GM12878 (cell line): Measurements from ENCODE around the gene TMEM263. TPM values are rescaled to one million over a fixed set of nuclear protein-coding genes. Genes with fewer than 3 reads are reported as not detected.

Source experiments
- ATAC-seq: fragments of 200-7000 bp; cut with Tn5 transposase; 3 replicates; pipeline ENCODE4 v1.9.1; 2020; ENCODE audit warnings: mild to moderate bottlenecking, moderate library complexity
- BruUV-seq: library from RNA; stranded (reverse); fragments of 400-500 nt; replicated peaks from 2 replicates; lab custom pipeline; 2021; lab: Mats Ljungman, UMichigan
- CTCF ChIA-PET: fragments of 300-600 bp; sonication (Branson Sonifier 250); formaldehyde crosslinking; extraction: SDS; loops from one replicate; lab custom pipeline; 2021; ENCODE audit warnings: inconsistent platforms; lab: Yijun Ruan, JAX
- POLR2A ChIA-PET: fragments of 350-600 bp; formaldehyde crosslinking; extraction: SDS; loops from one replicate; lab custom pipeline; 2021; ENCODE audit warnings: inconsistent platforms; lab: Charles Lee
- RAD21 ChIA-PET: fragments of 300-600 bp; sonication (Branson Sonifier 250); formaldehyde crosslinking; loops from one replicate; lab custom pipeline; 2023; ENCODE audit warnings: antibody characterized with exemption; ENCODE audit not compliant: unreplicated experiment; lab: Charles Lee
- SMC1A ChIA-PET: fragments of 300-600 bp; sonication (Branson Sonifier 250); formaldehyde crosslinking; loops from one replicate; lab custom pipeline; 2023; ENCODE audit not compliant: unreplicated experiment, uncharacterized antibody; lab: Charles Lee
- DNase-seq: peaks from one replicate; pipeline ENCODE4 v3.0.0-alpha.2; 2011; ENCODE audit warnings: low read depth, low spot score
- FAIRE-seq: peaks from 3 replicates; lab custom pipeline; 2011; peaks lifted over from hg19 to GRCh38; lab: Jason Lieb, UNC
- H2AFZ ChIP-seq: 2 replicates; pipeline ENCODE4 v1.6.0; 2011; ENCODE audit warnings: low read depth, low read length, control low read depth; ENCODE audit not compliant: control insufficient read depth
- H3K27ac ChIP-seq: 2 replicates; pipeline ENCODE4 v1.5.1; 2011; ENCODE audit warnings: control low read depth; ENCODE audit not compliant: control insufficient read depth, insufficient read depth
- H3K27me3 ChIP-seq, 2 experiments: replicated peaks in 1 of 2; 2 replicates each; pipeline versions ENCODE4 v1.6.0 to v1.6.1; 2011; ENCODE audit warnings: low read length in 1 of 2; ENCODE audit not compliant: control insufficient read depth in 2 of 2, insufficient read depth in 2 of 2
- H3K36me3 ChIP-seq, 2 experiments: 2 replicates each; pipeline ENCODE4 v1.5.1; 2011; ENCODE audit warnings: low read length in 1 of 2; ENCODE audit not compliant: control insufficient read depth in 2 of 2, insufficient read depth in 2 of 2
- H3K4me1 ChIP-seq: 2 replicates; pipeline ENCODE4 v1.6.1; 2011; ENCODE audit warnings: mild to moderate bottlenecking, low read length, moderate library complexity, mixed read lengths; ENCODE audit not compliant: control insufficient read depth, insufficient read depth
- H3K4me2 ChIP-seq: 2 replicates; pipeline ENCODE4 v1.6.0; 2011; ENCODE audit warnings: control low read depth; ENCODE audit not compliant: control insufficient read depth, insufficient read depth
- H3K4me3 ChIP-seq: fragments of 200-600 bp; sonication (generic); 2 replicates; pipeline ENCODE4 v1.5.1; 2016
- H3K79me2 ChIP-seq: 2 replicates; pipeline ENCODE4 v1.6.0; 2011; ENCODE audit warnings: low read length; ENCODE audit not compliant: control insufficient read depth, insufficient read depth
- H3K9ac ChIP-seq: 2 replicates; pipeline ENCODE4 v1.8.0; 2011; ENCODE audit warnings: low read length, control low read depth, mixed read lengths; ENCODE audit not compliant: control insufficient read depth, insufficient read depth
- H3K9me3 ChIP-seq: replicated peaks from 3 replicates; pipeline ENCODE4 v1.5.1; 2011; ENCODE audit warnings: mild to moderate bottlenecking, low read length; ENCODE audit not compliant: control insufficient read depth, insufficient read depth
- H4K20me1 ChIP-seq: 2 replicates; pipeline ENCODE4 v1.6.0; 2011; ENCODE audit not compliant: control insufficient read depth, insufficient read depth
- ASH2L ChIP-seq: fragments of 300-600, 200-600 bp; sonication (generic); IDR thresholded peaks from 2 replicates; pipeline ENCODE4 v1.6.1; 2017; ENCODE audit warnings: low read depth, mild to moderate bottlenecking, borderline replicate concordance
- CBX3 ChIP-seq: fragments of 200-600 bp; sonication (generic); IDR thresholded peaks from 2 replicates; pipeline ENCODE4 v1.6.1; 2016; ENCODE audit warnings: low read depth, borderline replicate concordance
- DPF2 ChIP-seq: fragments of 450-650 bp; IDR thresholded peaks from 2 replicates; pipeline ENCODE4 v1.6.1; 2017; ENCODE audit warnings: mild to moderate bottlenecking
- ESRRA ChIP-seq: IDR thresholded peaks from 2 replicates; pipeline ENCODE4 v1.6.1; 2012; ENCODE audit warnings: mild to moderate bottlenecking, low read length, improper control_type of control experiment
- ETV6 ChIP-seq, 2 experiments: fragments of 450-650 bp in 1 of 2; IDR thresholded peaks in 1 of 2; conservative IDR thresholded peaks in 1 of 2; 2 replicates each; pipeline ENCODE4 v1.6.1; 2014; ENCODE audit warnings: antibody characterized with exemption in 1 of 2, borderline replicate concordance in 1 of 2, low read depth in 1 of 2, mild to moderate bottlenecking in 1 of 2, moderate library complexity in 1 of 2
- GABPA ChIP-seq: IDR thresholded peaks from 2 replicates; pipeline ENCODE4 v1.6.1; 2014; ENCODE audit warnings: antibody characterized with exemption, low read depth, mild to moderate bottlenecking, inconsistent platforms
- HDAC6 ChIP-seq: fragments of 200-600 bp; sonication (generic); IDR thresholded peaks from one replicate; pipeline ENCODE4 v1.8.0; 2017; ENCODE audit warnings: antibody characterized with exemption; ENCODE audit not compliant: unreplicated experiment
- JUNB ChIP-seq: IDR thresholded peaks from 2 replicates; pipeline ENCODE4 v1.6.1; 2016; ENCODE audit warnings: antibody characterized with exemption, mild to moderate bottlenecking
- RELA ChIP-seq: fragments of 450-650 bp; IDR thresholded peaks from 2 replicates; pipeline ENCODE4 v1.8.0; 2014; ENCODE audit warnings: borderline replicate concordance; ENCODE audit not compliant: partially characterized antibody
- RUNX3 ChIP-seq: IDR thresholded peaks from 2 replicates; pipeline ENCODE4 v1.6.1; 2012; ENCODE audit warnings: low read length, inconsistent platforms
- STAT1 ChIP-seq: fragments of 450-650 bp; conservative IDR thresholded peaks from 2 replicates; pipeline ENCODE4 v1.6.1; 2014; ENCODE audit warnings: antibody characterized with exemption, mild to moderate bottlenecking
- STAT3 ChIP-seq: IDR thresholded peaks from 2 replicates; pipeline ENCODE4 v1.6.1; 2011; ENCODE audit warnings: low read depth, low read length, improper control_type of control experiment
- TAF1 ChIP-seq: IDR thresholded peaks from 2 replicates; pipeline ENCODE4 v1.6.1; 2011; ENCODE audit warnings: mild to moderate bottlenecking, low read depth, low read length, borderline replicate concordance
- TCF12 ChIP-seq: IDR thresholded peaks from 2 replicates; pipeline ENCODE4 v1.6.1; 2011; ENCODE audit warnings: low read depth, mild to moderate bottlenecking, low read length
- ZBED1 ChIP-seq: IDR thresholded peaks from 2 replicates; pipeline ENCODE4 v1.6.1; 2016; ENCODE audit warnings: borderline replicate concordance
- ZNF207 ChIP-seq: fragments of 450-650 bp; IDR thresholded peaks from 2 replicates; pipeline ENCODE4 v1.6.1; 2014; ENCODE audit warnings: antibody characterized with exemption, mild to moderate bottlenecking, borderline replicate concordance
- ZNF622 ChIP-seq: fragments of 450-650 bp; IDR thresholded peaks from 2 replicates; pipeline ENCODE4 v1.6.1; 2017; ENCODE audit warnings: mild to moderate bottlenecking, inconsistent platforms
- WGBS: methylation state at CpG from one replicate; pipeline ENCODE4 v1.1.6; 2016; ENCODE audit warnings: low lambda C conversion rate; ENCODE audit not compliant: insufficient replicate concordance, insufficient coverage; ENCODE audit errors: missing lambda C conversion rate; 5-methylcytosine and 5-hydroxymethylcytosine counted together
- in situ Hi-C: fragments of 300-500 bp; cut with MboI; formaldehyde crosslinking; loops from 9 replicates; pipeline ENCODE4 v1.14.3; 2018; ENCODE audit warnings: mixed read lengths
- intact Hi-C: fragments of 100-400 bp; cut with micrococcal nuclease; formaldehyde crosslinking; loops from one replicate; pipeline ENCODE4 v1.14.2; 2022; ENCODE audit not compliant: unreplicated experiment
- polyA plus RNA-seq, 11 experiments: library from polyadenylated mRNA; depleted of rRNA in 4 of 11; unstranded in 6 of 11; stranded (reverse) in 5 of 11; fragments of >200 nt; fragmentation: Nextera tagmentation in 4 of 11; fragmentation: Illumina TruSeq in 1 of 11; extraction: Ambion mirVana in 4 of 11; extraction: Trizol in 1 of 11; gene quantifications; 1 replicate in 1 of 11; 2 replicates in 10 of 11; pipeline versions ENCODE4 v1.2.1 to v1.2.3, GENCODE V29; 2011 to 2016; ENCODE audit warnings: inconsistent platforms in 2 of 11, missing spikeins in 2 of 11, low read depth in 1 of 11
- total RNA-seq, 4 experiments: library from RNA; depleted of rRNA in 3 of 4; stranded (reverse); fragments of >200 nt in 3 of 4; fragmentation: Illumina TruSeq in 1 of 4; extraction: Trizol in 1 of 4; gene quantifications; 2 replicates each; pipeline versions ENCODE4 v1.2.1 to v1.2.3, GENCODE V29; 2013 to 2021
- TF ChIP-seq, protein P1 (sequence below): fragments of 150-350 bp; IDR thresholded peaks from 2 replicates; pipeline ENCODE4 v1.6.1; 2016; ENCODE audit warnings: low read depth, low read length
- TF ChIP-seq, protein P2 (sequence below): fragments of 450-650 bp; conservative IDR thresholded peaks from 2 replicates; pipeline ENCODE4 v1.6.1; 2017; ENCODE audit warnings: mild to moderate bottlenecking, moderate library complexity
- TF ChIP-seq, protein P3 (sequence below): IDR thresholded peaks from 2 replicates; pipeline ENCODE4 v1.6.1; 2011; ENCODE audit warnings: mild to moderate bottlenecking, low read depth, low read length, moderate library complexity; ENCODE audit not compliant: insufficient replicate concordance

Gene TMEM263
- total and polyA plus RNA-seq, 10 of the 15 experiments (the other 5 are each of a cell fraction or from before 2014, with no cell fraction given), result 15.4 to 41.3 (median 27.6) TPM

- ATAC-seq, result no peak
- DNase-seq, result no peak
- no peaks in the 10 kb centered on the region for H4K20me1 ChIP-seq
- WGBS, result 73% methylated on average over 6 of the region's 6 CpGs
- no peak overlapping the region for H3K4me3 ChIP-seq
- CTCF ChIA-PET, result interaction anchor here (0.8 kb wide), 1 partner anchor 31 kb away, joined by 3 read pairs; no protein-coding TSS in a partner anchor
- no peak for FAIRE-seq
- POLR2A ChIA-PET, result interaction anchor here (1.7 kb wide), 1 partner anchor 32 kb away, joined by 12 read pairs; the partner anchor contains the start of gene TMEM263
- RAD21 ChIA-PET, result no interaction called here
- no peaks in the 10 kb centered on the region for H3K27me3 ChIP-seq
- intact Hi-C loops (loop anchor here (2.0 kb wide), 1 partner anchor 77 kb away; no protein-coding TSS in a partner anchor), in situ Hi-C loops (no loop called here)
- H3K79me2 ChIP-seq, result peaks cover 4% of the 10 kb centered on the region
- peak overlapping the region; percentile 96 for H2AFZ ChIP-seq
- SMC1A ChIA-PET, result interaction anchor here (1.2 to 2.6 kb wide), 2 partner anchors 10 to 32 kb away, joined by 8 read pairs; partner anchors contain the start of gene TMEM263
- no peak for TF ChIP-seq RELA
- no peak for TF ChIP-seq STAT1
- no peak for TF ChIP-seq ZNF207
- TF ChIP-seq, protein P1, sequence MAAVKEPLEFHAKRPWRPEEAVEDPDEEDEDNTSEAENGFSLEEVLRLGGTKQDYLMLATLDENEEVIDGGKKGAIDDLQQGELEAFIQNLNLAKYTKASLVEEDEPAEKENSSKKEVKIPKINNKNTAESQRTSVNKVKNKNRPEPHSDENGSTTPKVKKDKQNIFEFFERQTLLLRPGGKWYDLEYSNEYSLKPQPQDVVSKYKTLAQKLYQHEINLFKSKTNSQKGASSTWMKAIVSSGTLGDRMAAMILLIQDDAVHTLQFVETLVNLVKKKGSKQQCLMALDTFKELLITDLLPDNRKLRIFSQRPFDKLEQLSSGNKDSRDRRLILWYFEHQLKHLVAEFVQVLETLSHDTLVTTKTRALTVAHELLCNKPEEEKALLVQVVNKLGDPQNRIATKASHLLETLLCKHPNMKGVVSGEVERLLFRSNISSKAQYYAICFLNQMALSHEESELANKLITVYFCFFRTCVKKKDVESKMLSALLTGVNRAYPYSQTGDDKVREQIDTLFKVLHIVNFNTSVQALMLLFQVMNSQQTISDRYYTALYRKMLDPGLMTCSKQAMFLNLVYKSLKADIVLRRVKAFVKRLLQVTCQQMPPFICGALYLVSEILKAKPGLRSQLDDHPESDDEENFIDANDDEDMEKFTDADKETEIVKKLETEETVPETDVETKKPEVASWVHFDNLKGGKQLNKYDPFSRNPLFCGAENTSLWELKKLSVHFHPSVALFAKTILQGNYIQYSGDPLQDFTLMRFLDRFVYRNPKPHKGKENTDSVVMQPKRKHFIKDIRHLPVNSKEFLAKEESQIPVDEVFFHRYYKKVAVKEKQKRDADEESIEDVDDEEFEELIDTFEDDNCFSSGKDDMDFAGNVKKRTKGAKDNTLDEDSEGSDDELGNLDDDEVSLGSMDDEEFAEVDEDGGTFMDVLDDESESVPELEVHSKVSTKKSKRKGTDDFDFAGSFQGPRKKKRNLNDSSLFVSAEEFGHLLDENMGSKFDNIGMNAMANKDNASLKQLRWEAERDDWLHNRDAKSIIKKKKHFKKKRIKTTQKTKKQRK, result no peak
- no peak for TF ChIP-seq STAT3
- TF ChIP-seq, protein P2, sequence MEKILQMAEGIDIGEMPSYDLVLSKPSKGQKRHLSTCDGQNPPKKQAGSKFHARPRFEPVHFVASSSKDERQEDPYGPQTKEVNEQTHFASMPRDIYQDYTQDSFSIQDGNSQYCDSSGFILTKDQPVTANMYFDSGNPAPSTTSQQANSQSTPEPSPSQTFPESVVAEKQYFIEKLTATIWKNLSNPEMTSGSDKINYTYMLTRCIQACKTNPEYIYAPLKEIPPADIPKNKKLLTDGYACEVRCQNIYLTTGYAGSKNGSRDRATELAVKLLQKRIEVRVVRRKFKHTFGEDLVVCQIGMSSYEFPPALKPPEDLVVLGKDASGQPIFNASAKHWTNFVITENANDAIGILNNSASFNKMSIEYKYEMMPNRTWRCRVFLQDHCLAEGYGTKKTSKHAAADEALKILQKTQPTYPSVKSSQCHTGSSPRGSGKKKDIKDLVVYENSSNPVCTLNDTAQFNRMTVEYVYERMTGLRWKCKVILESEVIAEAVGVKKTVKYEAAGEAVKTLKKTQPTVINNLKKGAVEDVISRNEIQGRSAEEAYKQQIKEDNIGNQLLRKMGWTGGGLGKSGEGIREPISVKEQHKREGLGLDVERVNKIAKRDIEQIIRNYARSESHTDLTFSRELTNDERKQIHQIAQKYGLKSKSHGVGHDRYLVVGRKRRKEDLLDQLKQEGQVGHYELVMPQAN, result no peak
- no peak for TF ChIP-seq TAF1
- no peak for TF ChIP-seq ZBED1
- no peak for TF ChIP-seq GABPA
- no peak for TF ChIP-seq ETV6 (conservative IDR thresholded peaks at IDR 0.05 in 1 of 2, IDR thresholded peaks at IDR 0.05 in 1 of 2; ENCODE audit: borderline replicate concordance in 1 of 2, low read depth in 1 of 2)
- TF ChIP-seq ESRRA, result no peak
- no peak for TF ChIP-seq CBX3
- TF ChIP-seq ASH2L, result no peak
- TF ChIP-seq RUNX3, result no peak
- no peak for TF ChIP-seq ZNF622
- TF ChIP-seq, protein P3, sequence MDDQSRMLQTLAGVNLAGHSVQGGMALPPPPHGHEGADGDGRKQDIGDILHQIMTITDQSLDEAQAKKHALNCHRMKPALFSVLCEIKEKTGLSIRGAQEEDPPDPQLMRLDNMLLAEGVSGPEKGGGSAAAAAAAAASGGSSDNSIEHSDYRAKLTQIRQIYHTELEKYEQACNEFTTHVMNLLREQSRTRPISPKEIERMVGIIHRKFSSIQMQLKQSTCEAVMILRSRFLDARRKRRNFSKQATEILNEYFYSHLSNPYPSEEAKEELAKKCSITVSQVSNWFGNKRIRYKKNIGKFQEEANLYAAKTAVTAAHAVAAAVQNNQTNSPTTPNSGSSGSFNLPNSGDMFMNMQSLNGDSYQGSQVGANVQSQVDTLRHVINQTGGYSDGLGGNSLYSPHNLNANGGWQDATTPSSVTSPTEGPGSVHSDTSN, result no peak
- no peak for TF ChIP-seq DPF2
- no peak for TF ChIP-seq TCF12
- no peak for TF ChIP-seq JUNB
- TF ChIP-seq HDAC6, result no peak
- 0 out of 2 replicates have a peak, but pooled peaks cover 5% of the 10 kb centered on the region for H3K4me1 ChIP-seq
- H3K9me3 ChIP-seq, result no peaks in the 10 kb centered on the region
- no peaks in the 10 kb centered on the region for H3K36me3 ChIP-seq
- no peak overlapping the region for H3K9ac ChIP-seq
- BruUV-seq, result no TSS peak
- H3K27ac ChIP-seq, result no peak overlapping the region
- H3K4me2 ChIP-seq, result no peak overlapping the region
Observed at GRCh38 chr12:106987846-106988245, 32.1 kb downstream of the TMEM263 start.
